ENCODE data around the gene ADA. TPM values are rescaled to one million over a fixed set of nuclear protein-coding genes. Genes with fewer than 3 reads are reported as not detected.

The ADA gene
- total and polyA plus RNA-seq, 2 of the 13 experiments (the other 11 are each of a cell fraction or from before 2014, with no cell fraction given), result 2.5 to 11.3 TPM

GRCh38 chr20:44692932-44693480 lies 41.5 kb upstream of the ADA start (continued):
- TF ChIP-seq FUBP1 (CRISPR knock-in tag; IDR thresholded peaks at IDR 0.05; ENCODE audit: borderline replicate concordance) (no peak), FOXM1 (CRISPR knock-in tag; IDR thresholded peaks at IDR 0.05) (no peak), ZNF30 (CRISPR knock-in tag; IDR thresholded peaks at IDR 0.05) (no peak), ZNF276 (CRISPR knock-in tag; IDR thresholded peaks at IDR 0.05; ENCODE audit: low read depth) (no peak), ZNF430 (CRISPR knock-in tag; IDR thresholded peaks at IDR 0.05) (no peak), PITX1 (CRISPR knock-in tag; IDR thresholded peaks at IDR 0.05) (no peak), CERS6 (CRISPR knock-in tag; IDR thresholded peaks at IDR 0.05) (no peak), ZMYM4 (CRISPR knock-in tag; IDR thresholded peaks at IDR 0.05) (no peak), ZNF607 (CRISPR knock-in tag; IDR thresholded peaks at IDR 0.05; ENCODE audit: borderline replicate concordance) (0 out of 2 replicates have a peak, but pooled peaks have one; percentile 39), TAF1 (CRISPR knock-in tag; IDR thresholded peaks at IDR 0.05) (no peak), ZNF646 (CRISPR knock-in tag; IDR thresholded peaks at IDR 0.05) (no peak), ZNF713 (CRISPR knock-in tag; IDR thresholded peaks at IDR 0.05) (no peak), ZNF367 (CRISPR knock-in tag; IDR thresholded peaks at IDR 0.05; ENCODE audit: borderline replicate concordance) (no peak), ATF7-NPFF (CRISPR knock-in tag; IDR thresholded peaks at IDR 0.05; ENCODE audit: low read depth) (no peak), CENPT (CRISPR knock-in tag; IDR thresholded peaks at IDR 0.05; ENCODE audit: low read depth) (no peak), PRMT3 (CRISPR knock-in tag; IDR thresholded peaks at IDR 0.05; ENCODE audit: borderline replicate concordance, low read depth) (no peak), TMF1 (CRISPR knock-in tag; IDR thresholded peaks at IDR 0.05; ENCODE audit: low read depth) (no peak), SOX13 (IDR thresholded peaks at IDR 0.05) (peak; percentile 63; the same call in 1 of the 2 replicates), SOX13 (CRISPR knock-in tag; conservative IDR thresholded peaks at IDR 0.05 in 1 of 2, IDR thresholded peaks at IDR 0.05 in 1 of 2) (peak; percentile 46 to 89; a peak in 2 of 4 replicates)

Measured in HepG2 (cell line).